Spleen (tissue), 11 donors: ENCODE data around the gene PTPRN2. TPM values are rescaled to one million over a fixed set of nuclear protein-coding genes. Genes with fewer than 3 reads are reported as not detected.

Source experiments
- DNase-seq: peaks from one replicate; pipeline ENCODE4 v3.0.0-alpha.2; 2020
- H3K27ac ChIP-seq, 8 donors: fragments of 200-600 bp; sonication (generic) in 7 of 8; 1 replicate in 4 of 8; 2 replicates in 4 of 8; pipeline versions ENCODE4 v1.5.0 to v1.8.0; 2016 to 2021; ENCODE audit warnings: inconsistent platforms in 4 of 8, mild to moderate bottlenecking in 4 of 8, moderate library complexity in 1 of 8
- H3K27me3 ChIP-seq, 7 donors: fragments of 200-600 bp; sonication (generic) in 6 of 7; replicated peaks in 1 of 7; 1 replicate in 4 of 7; 2 replicates in 3 of 7; pipeline versions ENCODE4 v1.5.0 to v1.8.0; 2016 to 2021; ENCODE audit warnings: inconsistent platforms in 3 of 7, mild to moderate bottlenecking in 1 of 7
- H3K36me3 ChIP-seq, 6 donors: fragments of 200-600 bp; sonication (generic) in 5 of 6; 1 replicate in 4 of 6; 2 replicates in 2 of 6; pipeline versions ENCODE4 v1.5.0 to v1.8.0; 2016 to 2021; ENCODE audit warnings: inconsistent platforms in 2 of 6
- H3K4me1 ChIP-seq, 6 donors: fragments of 200-600 bp; sonication (generic) in 5 of 6; 1 replicate in 3 of 6; 2 replicates in 3 of 6; pipeline versions ENCODE4 v1.5.0 to v1.8.0; 2016 to 2021; ENCODE audit warnings: inconsistent platforms in 3 of 6
- H3K4me3 ChIP-seq, 8 donors: fragments of 200-600 bp; sonication (generic) in 7 of 8; 1 replicate in 4 of 8; 2 replicates in 4 of 8; pipeline versions ENCODE4 v1.5.0 to v1.8.0; 2016 to 2021; ENCODE audit warnings: inconsistent platforms in 4 of 8, mild to moderate bottlenecking in 4 of 8, moderate library complexity in 2 of 8
- H3K9me3 ChIP-seq, 8 donors: fragments of 200-600 bp; sonication (generic) in 7 of 8; 1 replicate in 4 of 8; 2 replicates in 4 of 8; pipeline versions ENCODE4 v1.5.0 to v1.8.0; 2016 to 2021; ENCODE audit warnings: inconsistent platforms in 4 of 8
- POLR2A ChIP-seq, 3 donors: fragments of 450-650 bp; IDR thresholded peaks; one replicate each; pipeline ENCODE4 v1.5.1; 2017; ENCODE audit warnings: antibody characterized with exemption in 3 of 3, mild to moderate bottlenecking in 1 of 3
- POLR2AphosphoS5 ChIP-seq, 3 donors: sonication (generic); formaldehyde crosslinking; IDR thresholded peaks; one replicate each; pipeline ENCODE4 v1.5.1; 2017; ENCODE audit warnings: antibody characterized with exemption in 3 of 3
- WGBS, 5 donors: extraction: QIAGEN DNeasy Blood & Tissue Kit in 3 of 5; methylation state at CpG; one replicate each; pipeline versions ENCODE4 v1.1.5 to v1.1.7; 2013 to 2018; 5-methylcytosine and 5-hydroxymethylcytosine counted together
- intact Hi-C: fragments of 100-400 bp; cut with DNase I; formaldehyde crosslinking; loops from one replicate; pipeline ENCODE4 v1.15.0; 2023; ENCODE audit warnings: low total_unique reads
- polyA plus RNA-seq, 3 donors: library from polyadenylated mRNA; stranded (reverse); fragments of 200-250 nt; gene quantifications; one replicate each; pipeline ENCODE4 v1.2.1, GENCODE V29; 2013
- total RNA-seq, 7 donors: library from RNA; depleted of rRNA in 3 of 7; stranded (reverse); fragments of >200 nt in 3 of 7; fragmentation: NEBNext Ultra II Directional in 4 of 7; extraction: Animal tissue kit (Norgen Biotek cat#: 25700) in 4 of 7; gene quantifications; one replicate each; pipeline versions ENCODE4 v1.1.0 to v1.2.1, GENCODE V29; 2016 to 2021
- TF ChIP-seq, protein P1 (sequence below), 11 experiments: fragments of 200-600 bp in 7 of 11; fragments of 450-650 bp in 4 of 11; sonication (generic) in 4 of 11; IDR thresholded peaks in 8 of 11; conservative IDR thresholded peaks in 3 of 11; 1 replicate in 7 of 11; 2 replicates in 4 of 11; pipeline versions ENCODE4 v1.4.0 to v1.8.0; 2016 to 2021; ENCODE audit warnings: antibody characterized with exemption in 11 of 11, inconsistent platforms in 4 of 11, mild to moderate bottlenecking in 1 of 11
- donor health status: healthy with polysubstance abuse.
- donor health status: DM: no; HTN: no; CAD: no; lungs with moderate emphysema.
- donor health status: DM: no; HTN: no; CAD: no.
- donor health status: Bipolar disorder and iron deficiency.
- donor health status: healthy.
- donor health status: DM: no; HTN: no; CAD: no.
- donor health status: DM: yes; HTN: yes; CAD: no.

The PTPRN2 gene
- total and polyA plus RNA-seq, 10 donors = 7.0 to 22.8 (median 16.8) TPM

DNA sequence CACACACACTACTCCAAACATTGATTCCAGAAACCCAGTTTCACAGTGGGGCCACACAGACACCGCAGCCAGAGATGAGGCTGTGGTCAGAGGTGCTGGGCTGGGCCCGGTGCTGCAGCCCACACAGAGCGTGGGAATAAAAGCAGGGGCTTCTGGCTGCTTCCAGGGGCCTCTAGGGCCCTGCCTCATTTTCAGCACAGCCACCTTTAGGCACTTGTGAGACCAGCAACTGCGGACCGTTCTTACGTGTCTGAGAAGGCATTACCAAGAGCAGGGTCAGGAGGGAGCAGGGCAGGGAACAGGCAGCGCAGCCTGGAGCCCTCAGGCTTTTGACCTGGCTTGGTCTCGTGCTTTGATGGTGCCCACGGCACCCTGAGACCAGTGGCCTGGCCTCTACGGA lies 980.4 kb downstream of the PTPRN2 start:
- H3K4me3 ChIP-seq = no peak overlapping the region
- no peak for TF ChIP-seq POLR2AphosphoS5 (IDR thresholded peaks at IDR 0.05)
- TF ChIP-seq POLR2A (IDR thresholded peaks at IDR 0.05) = no peak
- TF ChIP-seq, protein P1, sequence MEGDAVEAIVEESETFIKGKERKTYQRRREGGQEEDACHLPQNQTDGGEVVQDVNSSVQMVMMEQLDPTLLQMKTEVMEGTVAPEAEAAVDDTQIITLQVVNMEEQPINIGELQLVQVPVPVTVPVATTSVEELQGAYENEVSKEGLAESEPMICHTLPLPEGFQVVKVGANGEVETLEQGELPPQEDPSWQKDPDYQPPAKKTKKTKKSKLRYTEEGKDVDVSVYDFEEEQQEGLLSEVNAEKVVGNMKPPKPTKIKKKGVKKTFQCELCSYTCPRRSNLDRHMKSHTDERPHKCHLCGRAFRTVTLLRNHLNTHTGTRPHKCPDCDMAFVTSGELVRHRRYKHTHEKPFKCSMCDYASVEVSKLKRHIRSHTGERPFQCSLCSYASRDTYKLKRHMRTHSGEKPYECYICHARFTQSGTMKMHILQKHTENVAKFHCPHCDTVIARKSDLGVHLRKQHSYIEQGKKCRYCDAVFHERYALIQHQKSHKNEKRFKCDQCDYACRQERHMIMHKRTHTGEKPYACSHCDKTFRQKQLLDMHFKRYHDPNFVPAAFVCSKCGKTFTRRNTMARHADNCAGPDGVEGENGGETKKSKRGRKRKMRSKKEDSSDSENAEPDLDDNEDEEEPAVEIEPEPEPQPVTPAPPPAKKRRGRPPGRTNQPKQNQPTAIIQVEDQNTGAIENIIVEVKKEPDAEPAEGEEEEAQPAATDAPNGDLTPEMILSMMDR (IDR thresholded peaks at IDR 0.05 in 8 of 11, conservative IDR thresholded peaks at IDR 0.05 in 3 of 11) = no peak
- intact Hi-C loops = no loop called here
- WGBS, 5 donors = 83 to 95% (median 86%) methylated on average over 9 to 10 of the region's 10 CpGs
- H3K27ac ChIP-seq = no peak overlapping the region
- H3K36me3 ChIP-seq = no peaks in the 10 kb centered on the region
- peak; percentile 66 for DNase-seq
- peaks cover 0 to 30% (median 0%) of the 10 kb centered on the region in 7 donors for H3K27me3 ChIP-seq
- peaks cover 0 to 15% (median 0%) of the 10 kb centered on the region in 8 donors for H3K9me3 ChIP-seq
- H3K4me1 ChIP-seq = peaks cover 0 to 4% (median under 1%) of the 10 kb centered on the region in 6 donors

DNA sequence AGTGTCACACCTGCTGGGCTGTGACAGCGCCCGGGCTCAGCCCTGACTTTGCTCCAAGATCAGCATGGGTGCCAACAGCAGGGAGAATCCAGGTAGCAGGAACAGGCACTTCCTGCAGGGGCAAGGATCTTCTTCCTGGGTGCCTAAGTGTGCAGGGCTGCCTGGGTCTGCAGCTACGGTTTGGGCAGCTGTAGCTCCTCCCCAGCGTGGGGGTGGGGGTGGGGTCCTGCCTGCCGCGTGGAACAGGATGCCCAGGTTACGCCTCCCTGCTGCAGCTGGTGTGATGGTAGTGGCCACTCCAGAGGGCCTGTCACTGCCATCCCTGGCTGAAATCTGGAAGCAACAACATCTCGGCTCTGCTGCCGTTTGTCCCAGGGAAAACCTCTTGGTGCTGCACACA lies 981.5 kb downstream of the PTPRN2 start:
- Histone ChIP-seq H3K36me3 (no peaks in the 10 kb centered on the region), H3K27me3 (peaks cover 0 to 30% (median 0%) of the 10 kb centered on the region in 7 donors), H3K4me3 (no peak overlapping the region), H3K27ac (no peak overlapping the region), H3K9me3 (peaks cover 0 to 15% (median 0%) of the 10 kb centered on the region in 8 donors), H3K4me1 (no peaks in the 10 kb centered on the region)
- DNase-seq = no peak
- TF ChIP-seq POLR2A (IDR thresholded peaks at IDR 0.05) (no peak), POLR2AphosphoS5 (IDR thresholded peaks at IDR 0.05) (no peak)
- TF ChIP-seq, protein P1 (IDR thresholded peaks at IDR 0.05 in 8 of 11, conservative IDR thresholded peaks at IDR 0.05 in 3 of 11) = no peak
- 63 to 80% (median 65%) methylated on average over 3 to 9 of the region's 9 CpGs for WGBS, 5 donors
- intact Hi-C loops = no loop called here

DNA sequence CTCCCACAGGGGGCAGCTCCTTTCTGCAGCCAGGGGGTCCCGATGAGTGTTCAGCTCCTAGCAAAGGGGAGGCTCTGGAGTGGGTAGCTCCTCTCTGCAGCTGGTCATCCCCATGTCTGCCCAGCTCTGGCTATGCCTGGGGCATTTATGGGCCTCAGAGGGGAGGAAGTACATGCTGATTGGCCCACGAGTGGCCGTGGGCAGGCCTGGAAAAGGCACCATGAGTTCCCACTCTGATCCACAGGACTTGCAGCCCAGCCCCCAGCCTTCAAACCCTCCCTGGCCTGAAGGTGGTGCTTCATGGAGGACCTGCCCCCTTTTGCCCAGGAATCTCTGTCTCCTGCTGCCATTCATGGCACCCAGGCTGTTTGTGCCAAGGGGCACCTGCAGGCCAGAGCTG lies 982.0 kb downstream of the PTPRN2 start:
- H3K9me3 ChIP-seq = peaks cover 0 to 15% (median 0%) of the 10 kb centered on the region in 8 donors
- DNase-seq = peak; percentile 58
- H3K4me1 ChIP-seq = no peaks in the 10 kb centered on the region
- WGBS, 5 donors = 80 to 92% (median 86%) methylated on average over 1 to 3 of the region's 3 CpGs
- H3K36me3 ChIP-seq = no peaks in the 10 kb centered on the region
- peaks cover 0 to 30% (median 0%) of the 10 kb centered on the region in 7 donors for H3K27me3 ChIP-seq
- intact Hi-C loops = no loop called here
- H3K27ac ChIP-seq = no peak overlapping the region
- H3K4me3 ChIP-seq = no peak overlapping the region
- TF ChIP-seq POLR2AphosphoS5 (IDR thresholded peaks at IDR 0.05) (no peak), POLR2A (IDR thresholded peaks at IDR 0.05) (no peak)
- TF ChIP-seq, protein P1 (IDR thresholded peaks at IDR 0.05 in 8 of 11, conservative IDR thresholded peaks at IDR 0.05 in 3 of 11) = no peak

DNA sequence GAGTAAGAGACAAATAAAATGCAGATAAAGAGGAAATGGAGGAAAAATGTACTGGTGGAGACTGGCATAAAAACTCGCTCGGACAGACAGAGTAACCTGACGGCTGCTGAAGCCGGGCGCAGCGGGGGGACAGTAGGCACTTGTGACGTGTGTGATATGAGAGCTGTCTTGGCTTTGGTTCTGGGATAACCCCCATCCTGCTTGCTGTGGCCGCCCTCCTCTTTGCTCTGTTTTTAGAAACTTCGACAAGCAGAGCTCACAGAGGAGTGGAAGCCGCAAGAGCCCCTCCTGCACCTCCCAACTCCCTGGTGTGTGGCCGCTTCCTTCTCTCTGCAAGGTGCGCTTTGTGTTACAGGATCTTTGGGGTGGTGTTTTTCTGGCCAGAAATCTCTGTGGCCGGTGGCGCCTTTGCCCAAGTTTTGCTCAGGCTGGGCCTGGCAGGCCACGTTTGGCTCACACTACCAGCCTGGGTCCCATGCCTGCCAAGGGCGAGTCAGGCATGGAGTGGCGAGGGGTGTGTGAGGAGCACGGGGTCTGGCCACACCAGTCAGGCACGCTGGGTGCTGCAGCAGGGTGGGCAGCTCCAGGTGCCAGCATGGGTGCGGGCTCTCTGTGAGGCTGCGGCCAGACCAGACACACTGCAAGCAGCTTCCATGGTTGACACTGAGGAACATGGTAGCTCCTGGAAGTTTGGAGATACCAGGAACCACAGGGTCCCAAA lies 982.8 kb downstream of the PTPRN2 start:
- Histone ChIP-seq H3K9me3 (peaks cover 0 to 13% (median 0%) of the 10 kb centered on the region in 8 donors), H3K4me3 (no peak overlapping the region), H3K36me3 (no peaks in the 10 kb centered on the region), H3K27ac (no peak overlapping the region), H3K27me3 (peaks cover 0 to 30% (median 0%) of the 10 kb centered on the region in 7 donors), H3K4me1 (no peaks in the 10 kb centered on the region)
- intact Hi-C loops = no loop called here
- TF ChIP-seq POLR2A (IDR thresholded peaks at IDR 0.05) = no peak
- TF ChIP-seq, protein P1 (IDR thresholded peaks at IDR 0.05 in 8 of 11, conservative IDR thresholded peaks at IDR 0.05 in 3 of 11) = no peak
- no peak for TF ChIP-seq POLR2AphosphoS5 (IDR thresholded peaks at IDR 0.05)
- WGBS, 5 donors = 90 to 93% (median 92%) methylated on average over 14 to 21 of the region's 21 CpGs
- peak; percentile 64 for DNase-seq
